GM21515 (cell line): ENCODE results near the gene PGM3.

Experiments used
- ATAC-seq: cut with Tn5 transposase; IDR thresholded peaks from one replicate; pipeline ENCODE4 v1.9.1; 2021; ENCODE audit not compliant: unreplicated experiment

The PGM3 gene

GRCh38 chr6:83119742-83120300, 73.2 kb downstream of the PGM3 start:
- ATAC-seq, result no peak

GRCh38 chr6:83117802-83118201, 75.3 kb downstream of the PGM3 start:
- no peak for ATAC-seq
